DMS 273 (cell line): ENCODE measurements around the gene PRR33.

Experiments
- DNase-seq: peaks from one replicate; lab custom pipeline; 2025; ENCODE audit not compliant: unreplicated experiment; lab: John Stamatoyannopoulos, UW

The PRR33 gene

DNA sequence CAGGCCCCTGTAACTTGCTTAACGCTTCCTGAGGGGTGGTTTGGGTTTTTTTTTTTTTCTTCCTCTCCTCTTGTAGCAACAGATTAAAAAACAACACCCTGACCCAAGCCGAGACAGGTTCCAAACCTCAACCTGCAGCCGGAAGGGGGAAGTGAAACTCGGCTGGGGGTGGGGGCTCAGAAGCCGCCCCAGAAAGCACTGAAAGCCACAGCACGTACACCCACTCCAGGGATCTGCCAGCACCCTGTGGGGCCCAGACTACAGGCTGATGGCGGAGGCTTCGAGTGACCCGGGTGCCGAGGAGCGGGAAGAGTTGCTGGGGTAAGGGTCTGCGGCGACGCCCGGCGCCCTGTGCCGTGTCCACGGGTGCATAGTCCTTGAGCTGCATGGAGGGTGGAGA, 38.8 kb downstream of the PRR33 start, which contains the start of gene LSP1:
TSS of gene LSP1 (plus strand) at position 208 of the 400 bp plus-strand sequence. CDS start at position 269, 61 bp downstream.
- no peak for DNase-seq

GRCh38 chr11:1852271-1852876, 39.3 kb downstream of the PRR33 start:
- DNase-seq = no peak

DNA sequence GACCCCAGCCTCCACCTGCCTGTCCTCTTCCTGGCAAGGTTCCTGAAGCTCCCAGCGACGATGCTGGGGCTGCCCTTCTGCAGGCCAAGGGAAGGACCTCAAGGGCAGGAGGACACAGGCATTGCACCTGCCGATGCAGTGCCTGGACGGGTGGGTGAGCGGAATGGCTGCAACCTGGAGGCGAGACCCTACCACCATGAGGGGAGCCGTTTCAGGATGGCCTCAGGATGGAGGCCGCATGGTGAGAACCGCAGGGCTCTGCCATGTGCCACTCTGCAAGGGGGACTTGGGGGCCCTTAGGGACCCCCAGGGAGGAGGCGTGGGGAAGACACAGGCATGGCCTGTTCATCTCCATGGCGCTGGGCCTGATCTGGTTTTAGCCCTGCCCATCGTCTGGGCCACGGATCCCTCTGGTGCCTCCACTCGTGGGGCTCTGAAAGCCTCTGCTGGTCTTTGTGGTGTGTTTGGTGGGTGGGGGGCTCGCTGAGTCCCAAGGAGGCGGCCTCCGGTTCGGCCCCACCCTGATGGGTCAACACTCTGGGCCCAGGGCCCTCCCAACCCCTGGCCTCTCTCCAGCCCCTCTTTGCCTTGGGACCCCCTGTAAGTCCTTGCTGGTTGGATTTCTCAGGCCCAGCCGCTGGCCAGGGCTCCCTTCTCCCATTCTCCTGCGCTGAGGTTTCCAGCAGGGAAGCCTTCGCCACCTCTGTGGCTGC, 40.1 kb downstream of the PRR33 start:
- no peak for DNase-seq

DNA sequence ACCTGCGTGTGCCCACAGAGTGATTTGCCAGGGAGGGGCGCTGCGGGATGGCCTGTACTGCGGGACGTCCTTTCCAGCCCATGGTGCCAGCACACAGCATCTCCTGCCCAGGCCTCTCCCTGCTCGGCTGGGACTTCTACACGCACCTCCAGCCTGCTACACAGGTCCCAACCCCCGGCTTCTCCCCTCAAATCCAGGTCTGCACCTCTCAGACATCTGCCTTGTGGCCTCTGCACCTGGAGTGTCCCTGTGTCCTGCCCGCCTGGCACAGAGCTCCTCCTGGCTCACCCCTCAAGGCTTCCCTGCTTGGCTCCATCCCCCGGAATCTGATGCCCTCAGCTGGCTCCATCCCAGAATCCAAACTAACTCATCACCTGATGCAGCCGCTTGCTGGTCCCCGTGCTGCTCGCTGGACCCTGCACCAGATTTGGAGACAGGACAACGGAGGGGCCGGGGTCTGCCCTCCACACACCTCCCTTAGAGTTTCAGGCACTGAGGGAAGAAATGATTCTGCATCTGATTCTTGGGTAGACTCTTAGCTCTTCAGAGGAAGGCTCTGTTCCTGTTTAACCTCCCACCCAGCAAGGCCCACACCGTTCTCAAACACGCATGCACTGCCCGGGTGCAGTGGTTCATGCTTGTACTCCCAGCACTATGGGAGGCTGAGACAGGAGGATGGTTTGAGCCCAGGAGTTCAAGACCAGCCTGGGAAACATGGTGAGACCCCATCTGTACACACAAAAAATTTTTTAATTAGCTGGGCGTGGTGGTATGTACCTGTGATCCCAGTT, 42.9 kb downstream of the PRR33 start:
- no peak for DNase-seq

DNA sequence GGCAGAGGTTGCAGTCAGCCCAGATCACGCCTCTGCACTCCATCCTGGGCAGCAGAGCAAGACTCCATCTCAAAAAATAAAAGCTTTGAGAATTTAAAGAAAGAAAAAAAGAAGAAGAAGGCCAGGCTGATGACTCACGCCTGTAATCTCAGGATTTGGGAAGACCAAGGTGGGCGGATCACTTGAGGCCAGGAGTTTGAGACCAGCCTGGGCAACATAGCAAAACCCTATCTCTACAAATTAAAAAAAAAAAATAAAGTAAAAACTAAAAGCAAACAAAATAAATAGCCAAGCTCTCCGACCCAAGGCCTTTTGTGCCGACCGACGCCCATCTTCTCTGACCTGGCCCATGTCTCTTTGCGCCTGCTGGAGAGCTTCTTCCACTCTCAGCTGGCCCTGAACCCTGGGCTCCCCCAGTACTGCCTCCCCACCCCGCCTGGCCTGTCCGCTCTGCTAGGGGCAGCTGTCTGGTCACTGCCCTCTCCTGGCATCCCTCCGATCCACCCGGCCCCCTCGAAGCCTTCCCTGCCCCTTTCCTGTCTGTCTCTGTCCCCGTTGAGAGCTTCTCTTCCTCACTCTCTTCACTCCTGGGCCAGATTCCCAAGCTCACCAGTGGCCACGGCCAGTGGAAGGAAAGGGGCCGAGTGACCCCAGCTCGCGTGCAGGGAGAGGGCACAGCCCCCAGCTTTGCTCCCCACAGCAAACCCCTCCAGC, 43.6 kb downstream of the PRR33 start:
- no peak for DNase-seq

DNA sequence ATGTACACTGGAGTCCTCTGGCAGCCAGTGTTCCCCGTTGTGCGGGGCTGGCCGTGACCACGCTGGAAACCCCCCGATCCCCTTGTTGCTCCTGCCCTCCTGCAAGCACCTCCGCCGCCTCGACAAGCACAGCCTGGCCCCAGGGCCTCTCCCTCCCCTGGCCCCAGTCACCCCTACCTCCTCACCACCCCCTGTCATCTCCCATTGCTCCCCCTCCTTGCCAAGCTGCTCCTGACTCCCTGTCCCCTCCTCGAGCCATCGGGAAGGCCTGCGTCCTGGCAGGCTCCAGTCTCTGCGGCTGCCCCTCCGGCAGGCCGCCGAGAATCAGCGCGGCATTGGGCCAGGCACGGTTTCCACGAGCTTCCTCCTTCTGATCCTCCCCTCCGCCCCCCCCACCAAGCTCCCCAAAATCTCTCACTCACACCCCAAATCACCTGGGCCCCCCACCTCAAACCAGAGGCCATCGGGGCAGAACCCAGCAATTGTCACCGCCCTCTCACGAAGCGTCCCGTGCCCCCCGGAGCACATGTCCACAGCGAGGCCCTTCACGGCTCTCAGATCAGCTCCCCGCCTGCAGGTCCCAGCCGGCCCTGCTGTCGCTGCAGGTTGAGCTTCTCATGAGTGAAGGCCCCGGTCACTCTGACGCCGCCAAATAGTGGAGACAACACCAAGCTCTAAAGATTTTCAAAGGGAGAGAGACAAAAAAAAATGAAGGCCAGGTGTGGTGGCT, 44.5 kb downstream of the PRR33 start:
- no peak for DNase-seq

GRCh38 chr11:1846453-1846932, 45.2 kb downstream of the PRR33 start:
- DNase-seq = no peak

DNA sequence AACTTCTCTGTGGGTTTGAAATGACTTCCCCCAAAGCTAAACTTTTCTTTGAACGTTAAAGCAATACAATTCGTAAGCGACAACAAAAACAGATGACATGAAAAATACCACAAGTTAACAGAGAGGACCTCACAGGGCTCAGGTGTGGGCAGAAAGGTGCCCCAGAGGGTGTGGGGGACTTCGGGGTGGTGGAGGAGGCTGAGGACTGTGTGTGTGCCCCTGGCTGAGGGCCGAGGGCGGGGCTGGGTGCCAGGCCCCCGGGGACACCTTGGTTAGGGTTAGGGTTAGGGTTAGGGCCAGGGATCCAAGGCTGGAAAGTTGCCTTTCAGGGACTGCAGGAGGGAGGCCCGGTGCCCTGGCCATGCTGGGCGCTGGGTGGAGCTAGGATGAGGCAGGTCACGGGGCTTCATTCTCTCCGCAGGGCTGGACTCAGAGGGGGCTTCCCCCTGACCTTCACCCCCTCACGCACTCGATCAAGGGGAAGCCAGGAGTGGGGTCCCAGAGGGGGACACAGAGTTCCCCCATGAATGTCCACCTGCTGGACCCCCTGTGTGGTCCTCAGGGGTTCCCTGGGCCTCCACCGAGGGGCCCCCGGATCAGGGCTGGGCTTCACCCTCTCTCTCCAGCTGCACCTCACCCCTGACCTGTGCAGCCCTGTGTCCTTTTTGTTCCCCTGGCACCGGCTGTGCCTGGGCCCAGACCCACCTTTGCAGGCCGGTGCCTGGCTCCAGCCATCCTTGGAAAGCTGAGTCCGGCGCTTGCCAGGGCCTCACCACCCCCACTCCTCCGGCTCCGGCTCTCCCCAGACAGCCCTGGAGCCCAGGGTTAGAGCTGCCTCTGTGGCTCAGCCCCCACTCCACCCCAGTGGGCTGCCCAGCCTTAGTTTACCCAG, 45.9 kb downstream of the PRR33 start:
- DNase-seq = no peak

GRCh38 chr11:1845095-1845429, 46.6 kb downstream of the PRR33 start:
- no peak for DNase-seq

DNA sequence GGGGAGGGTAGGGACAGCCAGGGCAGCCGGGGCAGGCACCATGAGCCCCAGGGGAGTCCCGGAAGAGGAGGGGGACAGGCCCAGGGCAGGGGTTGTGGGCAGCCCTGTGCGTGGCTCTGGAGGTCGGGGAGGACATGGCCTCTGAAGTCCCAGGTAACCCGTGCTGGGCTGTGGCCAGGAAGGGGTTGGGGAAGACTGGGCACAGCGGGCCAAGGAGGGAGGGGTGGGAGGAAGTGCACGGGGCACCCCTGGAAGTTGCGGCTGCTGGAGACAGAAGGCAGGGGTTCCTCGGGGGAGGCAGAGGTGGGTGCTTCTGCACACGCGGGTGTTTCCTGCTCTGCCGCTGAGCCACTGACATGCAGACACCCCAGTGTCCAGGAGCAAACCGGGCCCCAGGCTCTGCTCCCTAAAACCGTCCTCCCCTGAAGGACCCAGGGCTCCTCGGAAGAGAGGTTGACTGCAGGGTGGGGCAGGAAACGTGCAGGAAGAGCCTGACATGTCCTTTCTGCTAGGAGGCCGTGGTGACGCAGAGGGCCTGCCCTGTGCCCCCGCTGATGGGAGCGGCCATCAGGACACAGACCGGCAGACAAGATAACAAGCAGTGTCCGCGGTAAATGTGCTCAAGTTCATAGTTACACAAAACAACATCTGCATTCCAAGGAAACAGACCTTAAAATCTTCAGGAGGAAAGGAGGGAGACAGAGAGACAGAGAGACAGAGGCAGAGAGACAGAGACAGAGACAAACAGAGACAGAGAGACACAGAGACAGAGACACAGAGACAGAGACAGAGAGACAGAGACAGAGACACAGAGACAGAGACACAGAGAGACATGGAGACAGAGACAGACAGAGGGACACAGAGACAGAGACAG, 47.2 kb downstream of the PRR33 start:
- no peak for DNase-seq

DNA sequence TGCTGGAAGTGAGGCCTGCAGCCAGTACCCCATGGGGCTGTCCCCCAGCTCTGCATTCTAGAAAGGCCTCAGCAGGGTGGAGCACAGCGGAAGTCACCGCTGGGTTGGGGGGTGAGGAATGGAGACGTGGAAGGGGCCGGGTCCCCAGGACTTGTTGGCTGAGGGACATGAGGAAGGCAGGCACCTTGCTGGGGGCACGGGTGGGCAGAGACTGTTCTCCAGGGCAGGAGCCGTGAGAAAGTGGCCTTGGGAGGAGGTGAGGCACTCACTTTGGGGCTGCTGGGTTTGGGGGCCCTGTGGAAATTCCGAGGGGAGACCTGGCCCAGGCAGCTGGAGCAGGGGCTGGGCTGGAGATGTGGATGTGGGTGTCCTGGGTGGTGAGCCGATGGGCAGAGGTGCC, 47.9 kb downstream of the PRR33 start:
- no peak for DNase-seq

DNA sequence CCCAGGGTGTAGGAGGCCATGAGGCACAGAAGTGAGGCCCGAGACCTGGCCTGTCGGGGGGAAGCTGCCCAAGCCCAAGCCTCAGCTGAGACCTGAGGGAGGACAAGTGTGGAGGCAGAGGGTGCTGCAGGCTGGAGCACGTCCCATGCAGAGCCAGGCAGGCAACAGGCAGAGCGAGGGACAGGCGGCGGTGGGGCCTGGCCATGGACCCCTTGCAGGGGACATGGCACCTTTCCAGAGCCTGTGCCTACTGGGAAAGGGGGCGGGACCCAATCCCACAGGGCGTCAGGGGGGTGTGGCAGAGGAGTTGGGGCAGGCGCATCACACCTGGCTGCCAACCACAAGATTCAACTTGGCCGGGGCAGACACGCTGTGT, 48.6 kb downstream of the PRR33 start:
- DNase-seq = no peak

- DNase-seq = no peak
Measured at GRCh38 chr11:1842149-1843097, 49.3 kb downstream of the PRR33 start.

GRCh38 chr11:1841511-1842148, 50.1 kb downstream of the PRR33 start:
- no peak for DNase-seq

DNA sequence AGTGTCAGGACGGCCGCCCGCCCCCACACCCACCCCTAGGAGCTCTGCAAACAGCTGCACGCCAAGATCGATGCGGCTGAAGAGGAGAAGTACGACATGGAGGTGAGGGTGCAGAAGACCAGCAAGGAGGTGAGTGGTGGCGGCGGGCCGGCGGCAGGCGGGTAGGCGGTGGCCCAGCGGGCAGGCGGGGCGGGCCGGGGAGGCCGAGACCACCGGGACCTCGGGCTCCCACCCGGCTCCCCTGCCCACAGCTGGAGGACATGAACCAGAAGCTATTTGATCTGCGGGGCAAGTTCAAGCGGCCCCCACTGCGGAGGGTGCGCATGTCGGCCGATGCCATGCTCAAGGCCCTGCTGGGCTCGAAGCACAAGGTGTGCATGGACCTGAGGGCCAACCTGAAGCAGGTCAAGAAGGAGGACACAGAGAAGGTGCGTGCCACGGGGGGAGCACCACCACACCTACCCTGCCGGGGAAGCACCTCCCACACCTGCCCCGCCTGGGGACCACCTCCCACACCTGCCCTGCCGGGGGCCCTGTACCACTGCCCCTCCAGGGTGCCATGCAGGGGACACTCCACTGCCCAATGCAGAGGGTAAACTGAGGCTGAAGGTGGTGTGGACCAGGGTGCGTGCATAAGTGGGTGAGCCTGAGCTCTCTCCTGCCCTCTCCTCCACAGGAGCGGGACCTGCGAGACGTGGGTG, 50.8 kb downstream of the PRR33 start:
- no peak for DNase-seq

GRCh38 chr11:1839924-1840779, 51.5 kb downstream of the PRR33 start:
- DNase-seq = no peak
